HG02870 (cell line): ENCODE results near the gene TSEN2.

Experiments
- ATAC-seq: cut with Tn5 transposase; IDR thresholded peaks from one replicate; pipeline ENCODE4 v1.9.1; 2021; ENCODE audit warnings: mild to moderate bottlenecking, moderate library complexity; ENCODE audit not compliant: unreplicated experiment

TSEN2 gene

DNA sequence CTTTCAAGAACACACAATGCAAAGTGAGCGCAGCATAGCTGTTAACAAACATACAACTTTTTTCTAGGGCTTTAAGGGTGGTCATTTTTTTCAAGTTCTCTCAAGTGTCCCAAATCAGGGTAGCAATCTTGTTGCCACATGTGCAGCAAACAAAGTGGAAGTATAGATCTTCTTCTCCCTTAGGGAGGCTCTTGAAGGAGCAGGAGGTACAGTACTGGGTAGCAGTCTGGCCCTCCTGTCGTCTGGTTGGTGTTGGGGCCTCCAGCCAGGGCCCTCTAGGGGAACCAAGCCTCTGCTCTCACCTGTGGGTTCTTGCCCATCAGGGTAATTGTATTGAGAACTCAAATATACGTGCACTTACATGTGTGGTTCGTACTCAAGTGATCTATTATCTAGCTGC, 98.5 kb downstream of the TSEN2 start:
- no peak for ATAC-seq
